IPS DF 4.7 (cell line): ENCODE data around the gene ADAP1.
"Not testable (repeated sequence)": the region's sequence is repeated elsewhere in the genome, so short reads cannot be mapped to it uniquely, and the experiment has no call there.

ENCODE experiments used
- DNase-seq: peaks from one replicate; pipeline ENCODE4 v3.0.0-alpha.2; 2013; ENCODE audit warnings: low spot score; ENCODE audit errors: extremely low read depth

ADAP1 gene

GRCh38 chr7:940599-941408 lies 13.7 kb downstream of the ADAP1 start:
- no peak for DNase-seq

- no peak for DNase-seq
Observed at GRCh38 chr7:939843-940242, 14.6 kb downstream of the ADAP1 start.

- no peak for DNase-seq
Observed at GRCh38 chr7:938546-939185, 15.8 kb downstream of the ADAP1 start.

GRCh38 chr7:937856-938484 lies 16.5 kb downstream of the ADAP1 start:
- DNase-seq = no peak

- DNase-seq = no peak
Observed at GRCh38 chr7:936386-937054, 18.0 kb downstream of the ADAP1 start.

GRCh38 chr7:935874-936385 lies 18.6 kb downstream of the ADAP1 start:
- DNase-seq = no peak

- no peak for DNase-seq
Observed at GRCh38 chr7:935164-935873, 19.2 kb downstream of the ADAP1 start.

GRCh38 chr7:934469-935163 lies 19.9 kb downstream of the ADAP1 start:
- no peak for DNase-seq

GRCh38 chr7:932651-932975 lies 21.9 kb downstream of the ADAP1 start:
- no peak for DNase-seq

- no peak for DNase-seq
Observed at GRCh38 chr7:931871-932650, 22.4 kb downstream of the ADAP1 start.

GRCh38 chr7:930975-931758 lies 23.3 kb downstream of the ADAP1 start:
- DNase-seq = no peak

- no peak for DNase-seq
Observed at GRCh38 chr7:929311-929711, 25.2 kb downstream of the ADAP1 start.

- DNase-seq = no peak
Observed at GRCh38 chr7:927031-927671, 27.3 kb downstream of the ADAP1 start.

- no peak for DNase-seq
Observed at GRCh38 chr7:926061-927030, 28.1 kb downstream of the ADAP1 start.

- no peak for DNase-seq
Observed at GRCh38 chr7:925601-926000, 28.9 kb downstream of the ADAP1 start.

- no peak for DNase-seq
Observed at GRCh38 chr7:924541-925231, 29.8 kb downstream of the ADAP1 start.

GRCh38 chr7:924042-924441 lies 30.4 kb downstream of the ADAP1 start:
- DNase-seq = not testable (repeated sequence)
